D721Med (cell line): ENCODE measurements around the gene CA10.

ENCODE experiments used
- DNase-seq: peaks from one replicate; pipeline ENCODE4 v3.0.0; 2011; ENCODE audit warnings: low spot score; ENCODE audit not compliant: insufficient read length
- FAIRE-seq: peaks from 2 replicates; lab custom pipeline; 2011; peaks lifted over from hg19 to GRCh38; lab: Jason Lieb, UNC
- CTCF ChIP-seq: IDR thresholded peaks from 2 replicates; pipeline ENCODE4 v1.5.1; 2012; ENCODE audit warnings: mild to moderate bottlenecking, control low read depth; ENCODE audit not compliant: insufficient read depth; ENCODE audit errors: missing control alignments

Gene CA10

GRCh38 chr17:51657224-51657623 lies 501.3 kb downstream of the CA10 start:
- DNase-seq, result no peak
- no peak for FAIRE-seq
- TF ChIP-seq CTCF, result no peak

GRCh38 chr17:51653878-51654277 lies 504.6 kb downstream of the CA10 start:
- DNase-seq (no peak), FAIRE-seq (no peak)
- no peak for TF ChIP-seq CTCF

- no peak for TF ChIP-seq CTCF
- FAIRE-seq, result no peak
- no peak for DNase-seq
These were observed 506.0 kb downstream of the CA10 start for GRCh38 chr17:51652529-51652928.

- no peak for DNase-seq
- no peak for TF ChIP-seq CTCF
- no peak for FAIRE-seq
These were observed 506.8 kb downstream of the CA10 start for GRCh38 chr17:51651513-51652298.

GRCh38 chr17:51650772-51651171 lies 507.7 kb downstream of the CA10 start:
- TF ChIP-seq CTCF, result no peak
- DNase-seq (no peak), FAIRE-seq (no peak)

GRCh38 chr17:51650202-51650601 lies 508.3 kb downstream of the CA10 start:
- TF ChIP-seq CTCF, result no peak

GRCh38 chr17:51647826-51648225 lies 510.7 kb downstream of the CA10 start:
- no peak for DNase-seq
- TF ChIP-seq CTCF, result no peak
- no peak for FAIRE-seq

More at GRCh38 chr17:51650202-51650601, 508.3 kb downstream of the CA10 start:
- no peak for FAIRE-seq
- DNase-seq, result no peak
